Kidney epithelial cell (primary cell): ENCODE data around the gene TRIP12. TPM values are rescaled to one million over a fixed set of nuclear protein-coding genes. Genes with fewer than 3 reads are reported as not detected.

Experiments
- DNase-seq: peaks from one replicate; pipeline ENCODE4 v3.0.0-alpha.2; 2010; ENCODE audit warnings: low read depth
- H3K27me3 ChIP-seq: 2 replicates; pipeline ENCODE4 v1.6.0; 2011; ENCODE audit warnings: low read length; ENCODE audit not compliant: control insufficient read depth, insufficient read depth
- H3K36me3 ChIP-seq: 2 replicates; pipeline ENCODE4 v1.5.1; 2011; ENCODE audit warnings: low read length; ENCODE audit not compliant: control insufficient read depth, insufficient read depth
- H3K4me3 ChIP-seq: 2 replicates; pipeline ENCODE4 v1.5.1; 2011; ENCODE audit warnings: low read depth, mild to moderate bottlenecking, control low read depth, low read length
- total RNA-seq: library from RNA; depleted of rRNA; stranded (reverse); fragments of >200 nt; gene quantifications from 2 replicates; pipeline ENCODE4 v1.2.3, GENCODE V29; 2015
- TF ChIP-seq, protein P1 (sequence below): IDR thresholded peaks from 2 replicates; pipeline ENCODE4 v1.5.1; 2011; ENCODE audit warnings: mild to moderate bottlenecking, moderate library complexity, low read length, control low read depth, inconsistent platforms; ENCODE audit not compliant: insufficient read depth, poor library complexity, severe bottlenecking

The TRIP12 gene
- total RNA-seq, 1 donor from 2014 or later, result 109 TPM

DNA sequence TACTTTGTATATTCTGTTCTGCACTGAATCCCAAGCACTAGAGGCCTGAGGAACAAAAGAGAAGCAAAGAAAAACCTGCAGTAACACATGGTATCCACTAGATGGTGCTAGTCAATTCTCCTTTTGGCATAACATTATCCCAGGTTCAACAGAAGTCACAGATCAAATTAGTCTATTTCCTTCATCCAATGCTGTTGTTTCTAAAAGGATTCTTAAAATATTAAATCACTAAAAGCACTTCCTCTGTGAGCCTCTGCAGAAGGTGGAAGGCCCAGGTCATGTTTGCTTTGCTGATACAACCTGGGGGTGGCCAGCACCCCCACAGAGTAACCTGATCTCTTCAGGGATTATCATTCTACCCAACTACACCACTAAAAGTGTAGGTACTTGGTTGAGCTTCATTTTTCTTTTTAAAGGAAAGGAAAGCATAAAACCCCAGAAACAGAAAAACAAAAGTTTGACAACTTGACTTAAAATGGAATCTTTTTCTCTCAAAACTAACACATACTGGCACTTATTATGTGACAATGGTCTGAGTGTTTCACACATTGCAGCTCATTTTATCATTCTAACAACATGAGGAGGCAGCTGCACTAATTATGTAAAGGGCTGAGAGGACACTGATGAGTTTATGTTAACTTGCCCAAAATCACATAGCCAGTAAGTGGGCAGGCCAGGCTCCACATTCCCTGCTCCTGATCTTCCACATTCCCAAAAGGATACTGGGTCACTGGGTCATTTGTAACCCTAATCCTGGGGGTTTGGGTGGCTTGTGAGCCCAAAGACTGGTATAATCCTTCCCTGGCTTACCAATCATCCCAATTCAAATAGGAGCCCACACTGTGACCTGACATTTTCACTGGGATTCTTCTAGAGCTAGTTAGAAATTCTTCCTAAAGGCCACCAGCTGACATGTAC, 140.7 kb downstream of the TRIP12 start:
- TF ChIP-seq, protein P1, sequence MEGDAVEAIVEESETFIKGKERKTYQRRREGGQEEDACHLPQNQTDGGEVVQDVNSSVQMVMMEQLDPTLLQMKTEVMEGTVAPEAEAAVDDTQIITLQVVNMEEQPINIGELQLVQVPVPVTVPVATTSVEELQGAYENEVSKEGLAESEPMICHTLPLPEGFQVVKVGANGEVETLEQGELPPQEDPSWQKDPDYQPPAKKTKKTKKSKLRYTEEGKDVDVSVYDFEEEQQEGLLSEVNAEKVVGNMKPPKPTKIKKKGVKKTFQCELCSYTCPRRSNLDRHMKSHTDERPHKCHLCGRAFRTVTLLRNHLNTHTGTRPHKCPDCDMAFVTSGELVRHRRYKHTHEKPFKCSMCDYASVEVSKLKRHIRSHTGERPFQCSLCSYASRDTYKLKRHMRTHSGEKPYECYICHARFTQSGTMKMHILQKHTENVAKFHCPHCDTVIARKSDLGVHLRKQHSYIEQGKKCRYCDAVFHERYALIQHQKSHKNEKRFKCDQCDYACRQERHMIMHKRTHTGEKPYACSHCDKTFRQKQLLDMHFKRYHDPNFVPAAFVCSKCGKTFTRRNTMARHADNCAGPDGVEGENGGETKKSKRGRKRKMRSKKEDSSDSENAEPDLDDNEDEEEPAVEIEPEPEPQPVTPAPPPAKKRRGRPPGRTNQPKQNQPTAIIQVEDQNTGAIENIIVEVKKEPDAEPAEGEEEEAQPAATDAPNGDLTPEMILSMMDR, result peak; percentile 89
- no peak for DNase-seq
- Histone ChIP-seq H3K36me3 (no peaks in the 10 kb centered on the region), H3K27me3 (no peaks in the 10 kb centered on the region), H3K4me3 (no peak overlapping the region)

DNA sequence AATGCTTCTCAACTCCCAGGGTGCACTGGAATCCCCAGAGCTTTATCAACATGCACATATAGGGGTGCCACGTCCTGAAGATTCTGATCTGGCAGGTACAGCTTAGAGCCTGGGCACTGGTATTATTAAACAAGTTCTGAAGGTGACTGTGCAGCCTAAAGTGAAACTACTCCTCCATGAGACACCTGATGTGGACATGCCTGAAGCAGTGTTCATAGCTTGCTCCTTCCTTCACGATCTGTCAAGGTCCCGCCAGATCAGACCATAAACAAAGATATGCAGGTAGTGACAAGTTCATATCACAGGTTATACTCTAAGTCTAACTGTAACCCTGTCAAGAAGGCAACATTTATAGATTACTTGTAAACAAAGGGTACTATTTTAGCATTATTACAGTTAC, 142.2 kb downstream of the TRIP12 start:
- Histone ChIP-seq H3K4me3 (no peak overlapping the region), H3K36me3 (peaks cover 1% of the 10 kb centered on the region), H3K27me3 (no peaks in the 10 kb centered on the region)
- no peak for DNase-seq
- TF ChIP-seq, protein P1, result no peak

GRCh38 chr2:229777716-229778115, 144.1 kb downstream of the TRIP12 start:
- no peaks in the 10 kb centered on the region for H3K27me3 ChIP-seq
- H3K36me3 ChIP-seq, result peaks cover 1% of the 10 kb centered on the region
- H3K4me3 ChIP-seq, result no peak overlapping the region
- no peak for DNase-seq
- TF ChIP-seq, protein P1, result no peak

GRCh38 chr2:229775614-229776313, 146.0 kb downstream of the TRIP12 start:
- no peak for DNase-seq
- no peaks in the 10 kb centered on the region for H3K27me3 ChIP-seq
- H3K36me3 ChIP-seq, result peaks cover 1% of the 10 kb centered on the region
- TF ChIP-seq, protein P1, result no peak
- H3K4me3 ChIP-seq, result no peak overlapping the region

- Histone ChIP-seq H3K4me3 (no peak overlapping the region), H3K27me3 (no peaks in the 10 kb centered on the region), H3K36me3 (peaks cover 1% of the 10 kb centered on the region)
- no peak for DNase-seq
- TF ChIP-seq, protein P1, result no peak
Measured at GRCh38 chr2:229774237-229774636, 147.6 kb downstream of the TRIP12 start.
